ENCODE measurements around the gene PRTG.

PRTG gene

DNA sequence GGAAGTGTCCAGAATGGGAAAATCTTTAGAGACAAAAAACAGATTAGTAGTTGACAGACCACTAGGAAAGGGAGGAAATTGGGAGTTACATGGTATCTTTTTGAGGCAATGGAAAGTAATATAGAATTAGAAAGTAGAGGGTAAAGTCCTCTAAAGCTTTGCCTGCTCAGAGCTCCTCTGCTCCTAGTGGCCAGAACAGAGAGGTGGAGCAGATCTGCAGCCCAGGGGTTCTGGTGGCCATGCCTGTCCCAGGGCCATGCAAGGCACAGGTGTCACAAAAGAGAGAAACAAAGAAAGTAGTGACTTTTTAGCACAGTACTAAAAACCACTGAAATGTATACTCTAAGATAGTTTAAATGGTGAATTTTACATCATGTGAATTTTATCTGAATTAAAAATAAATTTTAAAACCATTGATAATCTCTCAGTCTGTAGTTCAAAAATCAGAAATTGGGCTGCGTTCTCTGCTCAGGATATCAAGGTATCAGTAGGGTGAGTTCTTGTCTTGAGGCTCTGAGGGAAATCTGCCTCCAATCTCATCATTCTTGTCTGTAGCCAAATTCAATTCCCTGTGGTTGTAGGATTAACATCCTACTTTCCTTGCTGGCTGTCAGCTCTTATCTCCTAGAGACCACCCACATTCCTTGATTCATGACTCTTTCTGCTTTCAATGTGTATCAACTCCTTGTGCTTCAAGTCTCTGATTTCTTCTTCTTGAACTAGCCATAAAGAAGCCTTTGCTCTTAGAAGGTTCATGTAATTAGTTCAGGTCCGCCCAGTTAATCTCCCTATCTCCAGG lies 178.4 kb downstream of the PRTG start:
- no peak for DNase-seq (ENCODE audit: low read depth in 1 of 2, low spot score in 1 of 2)
- H3K27ac ChIP-seq (replicated peaks): no peak overlapping the region

DNA sequence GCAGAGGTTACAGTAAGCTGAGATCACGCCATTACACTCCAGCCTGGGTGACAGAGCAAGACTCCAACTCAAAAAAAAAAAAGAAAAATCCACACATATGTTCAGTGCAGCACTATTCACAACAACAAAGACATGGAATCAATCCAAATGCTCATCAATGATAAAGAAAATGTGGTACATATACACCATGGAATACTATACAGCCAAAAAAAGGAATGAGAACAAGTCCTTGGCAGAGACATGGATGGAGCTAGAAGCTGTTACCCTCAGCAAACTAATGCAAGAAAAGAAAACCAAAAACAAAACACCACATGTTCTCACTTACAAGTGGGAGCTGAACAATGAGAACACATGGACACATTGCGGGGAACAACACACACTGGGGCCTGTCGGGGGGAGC lies 180.4 kb downstream of the PRTG start:
- TF ChIP-seq GABPA (IDR thresholded peaks at IDR 0.05; ENCODE audit: low read depth) (no peak), SPI1 (IDR thresholded peaks at IDR 0.05; ENCODE audit: borderline replicate concordance, low read depth) (no peak), POLR2AphosphoS5 (IDR thresholded peaks at IDR 0.05; ENCODE audit: low read depth) (no peak)
- TF ChIP-seq, protein P1, sequence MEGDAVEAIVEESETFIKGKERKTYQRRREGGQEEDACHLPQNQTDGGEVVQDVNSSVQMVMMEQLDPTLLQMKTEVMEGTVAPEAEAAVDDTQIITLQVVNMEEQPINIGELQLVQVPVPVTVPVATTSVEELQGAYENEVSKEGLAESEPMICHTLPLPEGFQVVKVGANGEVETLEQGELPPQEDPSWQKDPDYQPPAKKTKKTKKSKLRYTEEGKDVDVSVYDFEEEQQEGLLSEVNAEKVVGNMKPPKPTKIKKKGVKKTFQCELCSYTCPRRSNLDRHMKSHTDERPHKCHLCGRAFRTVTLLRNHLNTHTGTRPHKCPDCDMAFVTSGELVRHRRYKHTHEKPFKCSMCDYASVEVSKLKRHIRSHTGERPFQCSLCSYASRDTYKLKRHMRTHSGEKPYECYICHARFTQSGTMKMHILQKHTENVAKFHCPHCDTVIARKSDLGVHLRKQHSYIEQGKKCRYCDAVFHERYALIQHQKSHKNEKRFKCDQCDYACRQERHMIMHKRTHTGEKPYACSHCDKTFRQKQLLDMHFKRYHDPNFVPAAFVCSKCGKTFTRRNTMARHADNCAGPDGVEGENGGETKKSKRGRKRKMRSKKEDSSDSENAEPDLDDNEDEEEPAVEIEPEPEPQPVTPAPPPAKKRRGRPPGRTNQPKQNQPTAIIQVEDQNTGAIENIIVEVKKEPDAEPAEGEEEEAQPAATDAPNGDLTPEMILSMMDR (IDR thresholded peaks at IDR 0.05; ENCODE audit: insufficient read depth, low read length): no peak
- TF ChIP-seq, protein P2, sequence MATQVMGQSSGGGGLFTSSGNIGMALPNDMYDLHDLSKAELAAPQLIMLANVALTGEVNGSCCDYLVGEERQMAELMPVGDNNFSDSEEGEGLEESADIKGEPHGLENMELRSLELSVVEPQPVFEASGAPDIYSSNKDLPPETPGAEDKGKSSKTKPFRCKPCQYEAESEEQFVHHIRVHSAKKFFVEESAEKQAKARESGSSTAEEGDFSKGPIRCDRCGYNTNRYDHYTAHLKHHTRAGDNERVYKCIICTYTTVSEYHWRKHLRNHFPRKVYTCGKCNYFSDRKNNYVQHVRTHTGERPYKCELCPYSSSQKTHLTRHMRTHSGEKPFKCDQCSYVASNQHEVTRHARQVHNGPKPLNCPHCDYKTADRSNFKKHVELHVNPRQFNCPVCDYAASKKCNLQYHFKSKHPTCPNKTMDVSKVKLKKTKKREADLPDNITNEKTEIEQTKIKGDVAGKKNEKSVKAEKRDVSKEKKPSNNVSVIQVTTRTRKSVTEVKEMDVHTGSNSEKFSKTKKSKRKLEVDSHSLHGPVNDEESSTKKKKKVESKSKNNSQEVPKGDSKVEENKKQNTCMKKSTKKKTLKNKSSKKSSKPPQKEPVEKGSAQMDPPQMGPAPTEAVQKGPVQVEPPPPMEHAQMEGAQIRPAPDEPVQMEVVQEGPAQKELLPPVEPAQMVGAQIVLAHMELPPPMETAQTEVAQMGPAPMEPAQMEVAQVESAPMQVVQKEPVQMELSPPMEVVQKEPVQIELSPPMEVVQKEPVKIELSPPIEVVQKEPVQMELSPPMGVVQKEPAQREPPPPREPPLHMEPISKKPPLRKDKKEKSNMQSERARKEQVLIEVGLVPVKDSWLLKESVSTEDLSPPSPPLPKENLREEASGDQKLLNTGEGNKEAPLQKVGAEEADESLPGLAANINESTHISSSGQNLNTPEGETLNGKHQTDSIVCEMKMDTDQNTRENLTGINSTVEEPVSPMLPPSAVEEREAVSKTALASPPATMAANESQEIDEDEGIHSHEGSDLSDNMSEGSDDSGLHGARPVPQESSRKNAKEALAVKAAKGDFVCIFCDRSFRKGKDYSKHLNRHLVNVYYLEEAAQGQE (IDR thresholded peaks at IDR 0.05; ENCODE audit: insufficient replicate concordance, low read depth): no peak
- H3K27me3 ChIP-seq (ENCODE audit: insufficient read depth, poor library complexity, severe bottlenecking): peaks cover 3% of the 10 kb centered on the region
- no peak overlapping the region for H3K4me3 ChIP-seq (replicated peaks; ENCODE audit: insufficient read depth, low read length)
- no peak for DNase-seq (ENCODE audit: low read depth in 1 of 2, low spot score in 1 of 2)
- no peak overlapping the region for H3K27ac ChIP-seq (replicated peaks)

More for the DNA sequence above, 178.4 kb downstream of the PRTG start:
- TF ChIP-seq POLR2AphosphoS5 (IDR thresholded peaks at IDR 0.05; ENCODE audit: low read depth): no peak
- TF ChIP-seq, protein P2 (IDR thresholded peaks at IDR 0.05; ENCODE audit: insufficient replicate concordance, low read depth): no peak
- TF ChIP-seq, protein P1 (IDR thresholded peaks at IDR 0.05; ENCODE audit: insufficient read depth, low read length): no peak
- no peak for TF ChIP-seq GABPA (IDR thresholded peaks at IDR 0.05; ENCODE audit: low read depth)
- no peak for TF ChIP-seq SPI1 (IDR thresholded peaks at IDR 0.05; ENCODE audit: borderline replicate concordance, low read depth)
- no peak overlapping the region for H3K4me3 ChIP-seq (replicated peaks; ENCODE audit: insufficient read depth, low read length)
- H3K27me3 ChIP-seq (ENCODE audit: insufficient read depth, poor library complexity, severe bottlenecking): peaks cover 5% of the 10 kb centered on the region
